ENCODE results near the gene SMAP1.
A peak's percentile ranks its signal among the peaks of the same experiment; 100 is the strongest.

SMAP1 gene

GRCh38 chr6:70843328-70843918 is 175.7 kb downstream of the SMAP1 start:
- DNase-seq (ENCODE audit: low spot score) = no peak

GRCh38 chr6:70844301-70844700 is 176.6 kb downstream of the SMAP1 start:
- DNase-seq (ENCODE audit: low spot score) = no peak

GRCh38 chr6:70846207-70846835 is 178.6 kb downstream of the SMAP1 start:
- no peak for DNase-seq (ENCODE audit: low spot score)

- DNase-seq (ENCODE audit: low spot score) = no peak
Observed at GRCh38 chr6:70847106-70848084, 179.7 kb downstream of the SMAP1 start.

- no peak for DNase-seq (ENCODE audit: low spot score)
Observed at GRCh38 chr6:70849348-70850069, 181.8 kb downstream of the SMAP1 start.

- DNase-seq (ENCODE audit: low spot score) = no peak
Observed at GRCh38 chr6:70852667-70853246, 185.1 kb downstream of the SMAP1 start.

GRCh38 chr6:70857387-70858077 is 189.8 kb downstream of the SMAP1 start:
- no peak for DNase-seq (ENCODE audit: low spot score)

GRCh38 chr6:70860045-70860444 is 192.4 kb downstream of the SMAP1 start:
- DNase-seq (ENCODE audit: low spot score) = no peak

GRCh38 chr6:70860920-70861319 is 193.2 kb downstream of the SMAP1 start:
- DNase-seq (ENCODE audit: low spot score) = no peak

GRCh38 chr6:70863343-70863742 is 195.7 kb downstream of the SMAP1 start:
- no peak for DNase-seq (ENCODE audit: low spot score)

- no peak for DNase-seq (ENCODE audit: low spot score)
Observed at GRCh38 chr6:70864401-70864800, 196.7 kb downstream of the SMAP1 start.

- DNase-seq (ENCODE audit: low spot score) = no peak
Observed at GRCh38 chr6:70872469-70872868, 204.8 kb downstream of the SMAP1 start.

GRCh38 chr6:70874181-70874913 is 206.7 kb downstream of the SMAP1 start:
- no peak for DNase-seq (ENCODE audit: low spot score)

GRCh38 chr6:70879496-70879895 is 211.8 kb downstream of the SMAP1 start:
- no peak for DNase-seq (ENCODE audit: low spot score)

GRCh38 chr6:70884074-70884983 is 216.6 kb downstream of the SMAP1 start:
- DNase-seq (ENCODE audit: low spot score) = peak; percentile 51

- no peak for DNase-seq (ENCODE audit: low spot score)
Observed at GRCh38 chr6:70886071-70886470, 218.4 kb downstream of the SMAP1 start.

- DNase-seq (ENCODE audit: low spot score) = no peak
Observed at GRCh38 chr6:70886661-70887060, 219.0 kb downstream of the SMAP1 start.

GRCh38 chr6:70889270-70889669 is 221.6 kb downstream of the SMAP1 start:
- DNase-seq (ENCODE audit: low spot score) = no peak

- no peak for DNase-seq (ENCODE audit: low spot score)
Observed at GRCh38 chr6:70894001-70894400, 226.3 kb downstream of the SMAP1 start.

Data from hematopoietic multipotent progenitor cell treated with erythropoietin and hydrocortisone succinate and interleukin-3 and kit ligand, for 17 days (in vitro differentiated cells).